ENCODE results near the gene LONP2.
A peak's percentile ranks its signal among the peaks of the same experiment; 100 is the strongest.

Gene LONP2

GRCh38 chr16:48317026-48317425 is 72.9 kb downstream of the LONP2 start:
- Histone ChIP-seq H2AFZ (ENCODE audit: low read length) (no peak overlapping the region), H3K4me3 (ENCODE audit: low read length) (no peak overlapping the region), H3K4me2 (ENCODE audit: low read depth, low read length) (no peak overlapping the region), H3K36me3 (replicated peaks; ENCODE audit: insufficient read depth, low read length) (no peaks in the 10 kb centered on the region), H3K27ac (ENCODE audit: low read length) (no peak overlapping the region), H4K20me1 (ENCODE audit: insufficient read depth, low read length) (no peaks in the 10 kb centered on the region), H3K9ac (ENCODE audit: low read length) (no peak overlapping the region), H3K9me2 (replicated peaks; ENCODE audit: insufficient read depth, low read length) (no peaks in the 10 kb centered on the region), H3K79me2 (ENCODE audit: low read length) (peaks cover 7% of the 10 kb centered on the region), H3K4me1 (ENCODE audit: low read length) (peaks cover 33% of the 10 kb centered on the region), H3K9me3 (replicated peaks; ENCODE audit: insufficient read depth, low read length) (no peaks in the 10 kb centered on the region), H3F3A (ENCODE audit: insufficient read depth, low read length) (peaks cover 13% of the 10 kb centered on the region), H3K27me3 (replicated peaks; ENCODE audit: insufficient read depth, low read length) (no peaks in the 10 kb centered on the region)
- no peak for DNase-seq
- TF ChIP-seq CTCF (IDR thresholded peaks at IDR 0.05; ENCODE audit: low read length): no peak
- no peak for TF ChIP-seq EZH2 (optimal IDR thresholded peaks at IDR 0.05; ENCODE audit: low read depth, low read length)
- TF ChIP-seq EZH2phosphoT487 (IDR thresholded peaks at IDR 0.05; ENCODE audit: low read length): no peak

- Histone ChIP-seq H3K27me3 (replicated peaks; ENCODE audit: insufficient read depth, low read length) (no peaks in the 10 kb centered on the region), H3K27ac (ENCODE audit: low read length) (peak overlapping the region; percentile 66; the same call in 1 of the 2 replicates), H3K36me3 (replicated peaks; ENCODE audit: insufficient read depth, low read length) (no peaks in the 10 kb centered on the region), H3K4me2 (ENCODE audit: low read depth, low read length) (no peak overlapping the region; the same call in 1 of the 2 replicates), H3K4me3 (ENCODE audit: low read length) (no peak overlapping the region), H3K79me2 (ENCODE audit: low read length) (peaks cover 7% of the 10 kb centered on the region), H3F3A (ENCODE audit: insufficient read depth, low read length) (peaks cover 13% of the 10 kb centered on the region), H3K9ac (ENCODE audit: low read length) (no peak overlapping the region), H2AFZ (ENCODE audit: low read length) (no peak overlapping the region), H3K9me2 (replicated peaks; ENCODE audit: insufficient read depth, low read length) (no peaks in the 10 kb centered on the region), H3K9me3 (replicated peaks; ENCODE audit: insufficient read depth, low read length) (no peaks in the 10 kb centered on the region), H4K20me1 (ENCODE audit: insufficient read depth, low read length) (no peaks in the 10 kb centered on the region), H3K4me1 (ENCODE audit: low read length) (peaks cover 33% of the 10 kb centered on the region)
- DNase-seq: peak; percentile 26
- TF ChIP-seq EZH2 (optimal IDR thresholded peaks at IDR 0.05; ENCODE audit: low read depth, low read length) (no peak), CTCF (IDR thresholded peaks at IDR 0.05; ENCODE audit: low read length) (0 out of 2 replicates have a peak, but pooled peaks have one; percentile 4)
Observed at GRCh38 chr16:48317614-48318315, 73.7 kb downstream of the LONP2 start.

GRCh38 chr16:48318630-48319029 is 74.5 kb downstream of the LONP2 start:
- Histone ChIP-seq H3K36me3 (replicated peaks; ENCODE audit: insufficient read depth, low read length) (no peaks in the 10 kb centered on the region), H3K9me3 (replicated peaks; ENCODE audit: insufficient read depth, low read length) (no peaks in the 10 kb centered on the region), H3K9ac (ENCODE audit: low read length) (no peak overlapping the region; the same call in 1 of the 2 replicates), H3K4me3 (ENCODE audit: low read length) (peak overlapping the region; percentile 13; the same call in 1 of the 2 replicates), H3K4me1 (ENCODE audit: low read length) (peaks cover 33% of the 10 kb centered on the region), H2AFZ (ENCODE audit: low read length) (no peak overlapping the region), H3K9me2 (replicated peaks; ENCODE audit: insufficient read depth, low read length) (no peaks in the 10 kb centered on the region), H3K27me3 (replicated peaks; ENCODE audit: insufficient read depth, low read length) (no peaks in the 10 kb centered on the region), H4K20me1 (ENCODE audit: insufficient read depth, low read length) (no peaks in the 10 kb centered on the region), H3K4me2 (ENCODE audit: low read depth, low read length) (peak overlapping the region; percentile 54), H3F3A (ENCODE audit: insufficient read depth, low read length) (peaks cover 13% of the 10 kb centered on the region), H3K79me2 (ENCODE audit: low read length) (peaks cover 7% of the 10 kb centered on the region; the same call in 1 of the 2 replicates), H3K27ac (ENCODE audit: low read length) (peak overlapping the region; percentile 66; the same call in 1 of the 2 replicates)
- TF ChIP-seq EZH2 (optimal IDR thresholded peaks at IDR 0.05; ENCODE audit: low read depth, low read length): no peak
- no peak for TF ChIP-seq EZH2phosphoT487 (IDR thresholded peaks at IDR 0.05; ENCODE audit: low read length)
- TF ChIP-seq CTCF (IDR thresholded peaks at IDR 0.05; ENCODE audit: low read length): no peak
- DNase-seq: peak; percentile 80
